ENCODE data around the gene ATF2.
A peak's percentile ranks its signal among the peaks of the same experiment; 100 is the strongest.
"Not testable (repeated sequence)": the region's sequence is repeated elsewhere in the genome, so short reads cannot be mapped to it uniquely, and the experiment has no call there.

Gene ATF2

DNA sequence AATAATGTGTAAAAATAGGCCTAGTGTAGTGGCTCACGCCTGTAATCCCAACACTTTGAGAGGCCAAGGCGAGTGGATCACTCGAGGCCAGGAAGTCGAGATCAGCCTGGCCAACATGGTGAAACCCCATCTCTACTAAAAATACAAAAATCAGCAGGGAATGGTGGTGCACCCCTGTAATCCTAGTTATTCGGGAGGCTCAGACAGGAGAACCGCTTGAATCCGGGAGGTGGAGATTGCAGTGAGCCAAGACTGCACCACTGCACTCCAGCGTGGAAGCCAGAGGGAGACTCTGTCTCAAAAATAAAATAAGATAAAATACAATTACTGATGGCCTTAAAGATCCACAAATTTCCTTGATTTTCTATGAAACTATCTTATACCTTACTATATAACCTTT, 3.8 kb downstream of the ATF2 start:
- no peak for DNase-seq

DNA sequence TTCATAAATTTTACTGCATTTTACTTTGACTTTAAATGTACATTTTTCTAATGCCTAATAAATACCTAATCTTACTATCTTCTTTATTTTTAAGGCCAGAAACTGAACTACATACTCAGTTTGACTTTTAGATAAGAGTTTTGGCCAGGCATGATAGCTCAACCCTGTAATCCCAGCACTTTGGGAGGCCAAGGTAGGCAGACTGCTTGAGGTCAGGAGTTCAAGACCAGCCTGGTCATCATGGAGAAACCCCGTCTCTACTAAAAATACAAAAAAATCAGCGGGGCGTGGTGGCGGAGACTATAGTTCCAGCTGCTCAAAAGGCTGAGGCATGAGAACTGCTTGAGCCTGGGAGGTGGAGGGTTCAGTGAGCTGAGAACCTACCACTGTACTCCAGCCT, 9.1 kb downstream of the ATF2 start:
- DNase-seq, result no peak

DNA sequence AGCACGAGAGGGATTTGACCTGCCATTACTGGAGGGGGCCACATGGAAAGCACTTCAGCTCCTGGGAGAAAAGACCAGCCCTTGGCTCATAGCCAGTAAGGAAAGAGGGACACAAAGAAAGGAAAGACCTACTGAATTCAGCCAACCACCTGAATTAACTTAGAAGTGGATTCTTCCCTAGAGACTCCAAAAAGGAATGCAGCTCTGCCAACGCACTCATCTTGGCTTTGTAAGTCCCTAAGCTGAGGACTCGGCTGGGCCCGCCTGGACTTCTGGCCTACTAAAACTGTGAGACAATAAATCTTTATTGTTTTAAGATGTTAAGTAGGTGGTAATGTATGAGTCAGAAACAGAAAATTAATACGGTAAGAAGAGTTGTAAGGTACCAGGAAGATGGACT, 11.5 kb downstream of the ATF2 start:
- DNase-seq, result no peak

DNA sequence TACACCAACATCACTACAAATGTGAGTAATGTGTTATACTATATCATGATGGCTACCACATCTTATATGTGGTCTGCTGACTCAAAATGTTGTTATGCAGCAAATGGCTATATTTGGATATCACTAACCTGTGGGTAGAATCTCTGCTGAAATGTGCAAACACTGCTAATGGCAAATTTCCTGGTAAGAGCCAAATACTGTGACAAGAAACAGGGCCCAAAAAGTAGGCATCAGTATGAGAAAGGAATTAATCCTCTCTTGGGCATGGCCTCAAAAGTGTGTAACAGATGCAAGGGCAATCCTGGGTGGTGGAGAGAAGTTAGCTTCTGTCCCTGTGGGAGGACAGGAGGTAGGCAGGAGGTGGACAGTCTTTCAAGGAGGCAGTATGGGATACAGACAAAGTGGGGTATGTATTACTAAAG, 13.3 kb downstream of the ATF2 start:
- DNase-seq, result no peak

DNA sequence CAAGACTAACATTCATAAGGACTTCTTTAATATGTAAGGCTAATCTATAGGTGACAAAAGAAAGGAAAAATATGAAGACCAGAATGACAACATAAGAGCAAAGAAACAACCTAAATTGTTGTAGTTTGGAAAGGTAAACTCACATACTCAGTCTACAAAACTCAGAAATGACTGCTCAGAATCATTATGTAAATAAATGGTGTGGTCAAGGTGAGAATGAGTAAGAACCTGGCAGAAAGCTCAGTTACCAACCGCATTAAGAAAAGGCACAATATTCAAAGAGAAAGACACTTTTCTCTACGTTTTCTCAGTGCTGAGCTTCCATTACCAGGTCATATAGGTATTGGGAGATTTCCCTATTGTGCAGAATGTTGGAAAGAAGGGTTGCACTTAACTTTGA, 15.8 kb downstream of the ATF2 start:
- no peak for DNase-seq

DNA sequence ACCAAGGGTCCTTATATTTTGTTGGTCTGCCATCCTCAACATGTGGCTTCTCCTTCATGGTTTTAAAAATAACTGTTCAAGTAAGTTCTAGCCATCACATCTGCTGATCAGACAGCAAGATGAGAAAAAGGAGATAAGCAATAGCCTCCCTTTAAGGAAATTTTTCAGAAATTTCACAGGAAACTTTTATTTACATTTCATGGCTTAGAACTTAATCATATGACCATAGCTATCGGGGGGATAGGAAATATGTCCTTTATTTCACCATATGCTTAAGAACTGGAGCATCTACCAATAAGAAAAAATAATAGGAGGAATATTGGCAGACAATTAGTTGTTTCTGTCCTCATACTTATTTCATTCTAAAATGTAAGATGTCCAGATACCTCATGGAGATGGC, 16.2 kb downstream of the ATF2 start:
- no peak for DNase-seq

DNA sequence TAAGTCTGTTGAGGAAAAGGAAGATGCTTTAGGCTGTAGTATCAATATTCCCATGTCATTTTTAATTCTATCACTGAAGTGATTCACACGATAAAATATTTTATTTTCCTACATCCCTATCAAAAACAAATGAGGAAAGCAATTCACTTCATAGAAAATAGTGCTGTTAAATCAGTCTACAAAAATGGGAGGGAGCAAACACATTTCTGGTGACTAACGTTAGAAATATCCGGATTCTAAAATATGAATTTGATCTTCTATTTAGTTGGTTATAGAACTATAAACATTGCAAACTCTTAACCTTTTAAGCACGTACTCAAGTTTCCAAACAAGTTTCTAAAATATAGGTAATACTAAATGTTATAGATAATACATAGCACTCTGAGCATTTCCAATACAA, 20.8 kb downstream of the ATF2 start:
- DNase-seq, result no peak

DNA sequence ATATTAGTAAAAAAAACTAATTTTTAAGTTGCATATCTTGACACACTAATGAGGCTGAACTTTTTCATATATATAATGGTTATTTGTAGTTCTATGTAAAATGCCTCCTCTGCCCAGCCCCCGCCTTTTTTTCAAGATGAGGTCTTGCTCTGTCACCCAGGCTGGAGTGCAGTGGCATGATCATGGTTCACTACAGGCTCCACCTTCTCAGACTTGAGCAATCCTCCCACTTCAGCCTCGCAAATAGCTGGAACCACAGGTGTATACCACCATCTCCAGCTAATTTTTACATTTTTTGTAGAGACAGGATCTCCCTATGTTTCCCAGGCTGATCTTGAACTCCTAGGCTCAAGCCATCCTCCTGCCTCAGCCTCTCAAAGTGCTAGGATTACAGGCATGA, 24.3 kb downstream of the ATF2 start:
- no peak for DNase-seq

DNA sequence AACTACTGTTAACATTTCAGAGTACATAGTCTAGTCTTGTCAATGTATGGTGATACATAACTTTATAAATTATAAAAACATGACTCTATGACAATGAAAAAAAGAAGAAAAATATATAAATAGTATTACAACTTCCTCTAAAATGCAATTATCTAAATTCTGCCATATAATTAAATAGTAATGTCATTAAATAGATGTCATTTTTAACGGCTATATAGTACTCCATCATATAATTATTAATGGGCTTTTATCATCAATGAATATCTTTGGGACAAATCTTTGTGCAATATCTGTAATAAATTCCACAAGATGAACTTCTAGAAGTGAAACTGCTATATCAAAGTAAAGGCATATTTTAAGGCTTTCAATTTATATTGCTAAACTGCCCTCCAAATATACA, 24.8 kb downstream of the ATF2 start:
- DNase-seq, result no peak

DNA sequence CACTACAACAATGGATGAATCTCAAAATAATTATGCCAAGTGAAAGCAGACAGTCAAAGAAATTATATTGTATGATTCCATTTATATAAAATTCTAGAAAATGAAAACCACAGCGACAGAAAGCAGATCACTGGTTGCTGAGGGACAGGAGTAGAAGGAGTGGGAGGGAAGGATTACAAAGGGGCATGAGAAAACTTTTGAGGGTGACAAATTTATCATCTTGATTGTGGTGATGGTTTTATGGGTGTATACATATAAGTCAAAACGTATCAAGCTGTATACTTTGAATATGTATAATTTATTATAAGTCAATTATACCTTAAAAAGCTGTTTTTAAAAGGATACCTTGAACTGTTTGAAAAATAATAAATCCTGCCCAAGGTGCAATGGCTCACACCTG, 27.7 kb downstream of the ATF2 start:
- DNase-seq, result no peak

DNA sequence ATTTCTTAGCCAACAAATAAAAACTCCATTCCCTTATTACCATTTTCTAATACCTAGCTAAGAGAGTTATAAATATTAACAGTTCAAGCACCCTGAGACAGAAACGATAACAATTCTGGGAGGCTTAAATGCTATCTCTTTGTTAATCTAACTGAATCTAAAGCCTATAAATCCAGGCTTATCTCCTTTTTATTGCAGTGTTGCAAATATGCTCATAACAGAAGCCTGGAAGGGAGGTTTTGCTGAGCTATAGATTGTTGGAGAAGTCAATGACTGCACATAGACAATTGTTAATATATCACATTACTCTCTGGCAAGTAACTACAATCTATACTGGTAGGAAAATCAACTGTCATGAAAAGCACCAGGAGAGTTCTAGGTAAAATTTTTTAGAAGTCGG, 30.2 kb downstream of the ATF2 start:
- no peak for DNase-seq

DNA sequence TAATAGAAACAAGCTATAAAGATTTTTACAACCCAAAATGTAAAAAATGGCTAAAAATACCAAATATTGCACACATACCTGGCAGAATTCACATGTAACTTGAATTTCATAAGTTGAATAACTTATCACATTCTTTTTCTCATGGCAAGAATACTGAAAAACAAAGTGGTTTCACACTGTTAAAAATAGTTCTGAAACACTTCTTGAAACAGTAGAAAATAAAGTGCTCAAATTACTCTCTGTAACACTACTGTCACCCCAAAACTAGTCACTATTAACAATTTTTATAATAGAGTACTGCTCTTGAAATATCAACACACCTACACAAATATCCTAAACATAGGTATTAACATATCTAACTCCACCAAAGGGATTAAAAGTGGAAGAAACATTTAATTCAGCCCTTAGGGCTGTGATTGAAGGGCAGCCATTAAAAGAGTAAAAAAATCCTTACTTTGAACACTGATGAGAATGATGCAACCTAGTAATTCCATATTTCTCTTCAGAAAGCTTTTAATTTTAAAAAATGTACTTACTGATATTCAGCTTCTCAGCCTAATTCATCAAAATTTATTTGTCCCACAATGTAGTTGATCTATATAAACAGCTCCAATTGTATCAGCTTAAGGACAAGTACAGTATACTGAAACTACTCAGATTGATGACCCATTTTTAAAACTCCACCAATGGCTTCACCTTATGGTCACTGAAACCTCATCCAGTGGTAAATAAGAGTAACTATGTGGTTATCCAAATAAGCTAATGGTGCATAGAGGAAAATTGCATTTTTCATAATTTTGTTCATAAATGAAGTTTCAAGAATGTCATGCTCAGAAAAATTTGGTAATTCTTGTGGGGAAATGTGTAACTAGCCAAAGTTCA, 31.4 kb downstream of the ATF2 start:
- no peak for DNase-seq

DNA sequence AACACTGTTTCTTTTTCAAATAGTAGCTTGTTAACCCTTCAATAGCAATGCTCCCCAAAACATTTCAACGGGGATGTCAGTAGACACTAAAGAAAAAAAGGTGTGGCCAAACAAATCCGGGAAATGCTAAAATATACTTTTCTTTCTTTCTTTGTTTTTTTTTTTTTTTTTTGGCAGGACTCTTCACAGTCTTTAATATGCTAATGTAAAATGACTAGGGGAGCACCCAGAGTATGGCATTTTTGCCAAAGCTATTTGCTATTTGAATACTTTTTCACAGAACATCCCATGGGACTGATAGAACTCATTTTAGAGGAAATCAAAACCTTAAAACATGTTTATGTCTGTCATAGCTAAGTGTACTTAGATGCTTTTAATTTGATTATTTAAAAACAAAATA, 32.1 kb downstream of the ATF2 start:
- no peak for DNase-seq

DNA sequence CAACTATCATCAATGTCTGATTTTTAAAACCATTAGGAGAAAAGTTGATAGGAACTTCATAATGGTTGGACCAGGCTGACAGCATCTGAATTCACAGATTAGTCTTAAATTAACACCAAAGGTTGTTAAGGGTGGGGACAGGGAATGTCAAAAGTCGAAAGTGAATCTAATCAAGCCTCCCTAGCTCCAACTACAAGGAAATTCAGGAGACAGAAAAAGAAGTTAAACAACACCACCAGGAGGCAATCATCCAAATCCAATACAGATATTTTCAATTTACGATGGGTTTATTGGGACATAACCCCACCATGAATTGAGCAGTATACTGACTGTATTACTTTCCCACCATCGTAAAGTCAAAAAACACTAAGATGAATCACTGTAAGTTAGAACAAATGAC, 32.8 kb downstream of the ATF2 start:
- no peak for DNase-seq

DNA sequence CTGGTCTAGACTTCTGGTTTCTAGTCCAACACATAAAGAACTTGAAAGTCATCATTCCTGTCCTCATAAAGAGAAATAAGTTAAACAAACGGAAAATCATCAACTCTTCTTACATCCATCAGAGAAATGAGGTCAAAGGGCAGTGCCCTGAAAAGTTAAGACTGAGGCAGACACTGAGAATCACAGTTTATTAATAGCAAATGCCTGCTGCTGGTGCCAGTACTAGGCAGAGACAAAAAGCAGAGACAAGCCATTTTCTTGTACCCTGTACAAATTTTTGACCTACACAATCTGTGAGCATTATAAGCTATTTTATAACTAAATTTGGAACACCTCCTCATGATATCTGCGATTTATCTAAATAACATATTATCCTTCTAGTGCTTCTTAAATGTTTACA, 36.8 kb downstream of the ATF2 start:
- DNase-seq, result no peak

DNA sequence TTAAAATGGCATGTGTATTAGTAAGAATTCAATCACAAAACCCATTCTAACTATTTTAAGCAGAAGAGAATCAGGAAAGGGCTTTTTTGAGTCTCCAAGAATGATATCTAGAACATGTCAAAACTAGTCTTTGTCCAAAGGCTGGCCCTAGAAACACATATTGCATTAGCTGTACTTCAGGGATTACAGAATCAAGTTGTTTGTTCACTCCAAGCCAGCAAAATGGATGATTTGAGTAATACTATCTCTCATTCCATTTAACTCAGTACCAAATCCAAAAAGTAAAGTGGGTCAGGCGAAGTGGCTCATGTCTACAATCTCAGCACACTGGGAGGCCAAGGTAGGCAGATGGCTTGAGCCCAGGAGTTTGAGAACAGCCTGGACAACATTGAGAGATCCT, 41.3 kb downstream of the ATF2 start:
- no peak for DNase-seq

DNA sequence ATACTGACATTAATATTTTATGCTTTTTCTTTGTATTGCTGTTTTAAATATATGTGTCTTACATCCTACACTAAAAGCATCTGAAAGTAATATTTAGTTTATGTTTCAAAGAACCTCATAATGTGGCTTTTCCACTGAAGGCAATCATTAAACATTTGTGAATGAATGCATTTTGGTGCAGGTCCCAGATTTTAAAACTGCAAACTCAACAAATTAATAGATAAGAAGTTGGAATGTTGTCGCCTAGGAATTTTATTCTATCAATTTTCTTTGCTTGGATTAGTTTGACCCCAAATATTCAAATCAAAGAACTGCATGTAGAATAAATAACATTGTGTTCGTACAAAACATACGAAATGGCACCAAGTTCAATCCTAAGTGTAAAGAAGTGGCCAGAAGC, 44.7 kb downstream of the ATF2 start:
- no peak for DNase-seq

DNA sequence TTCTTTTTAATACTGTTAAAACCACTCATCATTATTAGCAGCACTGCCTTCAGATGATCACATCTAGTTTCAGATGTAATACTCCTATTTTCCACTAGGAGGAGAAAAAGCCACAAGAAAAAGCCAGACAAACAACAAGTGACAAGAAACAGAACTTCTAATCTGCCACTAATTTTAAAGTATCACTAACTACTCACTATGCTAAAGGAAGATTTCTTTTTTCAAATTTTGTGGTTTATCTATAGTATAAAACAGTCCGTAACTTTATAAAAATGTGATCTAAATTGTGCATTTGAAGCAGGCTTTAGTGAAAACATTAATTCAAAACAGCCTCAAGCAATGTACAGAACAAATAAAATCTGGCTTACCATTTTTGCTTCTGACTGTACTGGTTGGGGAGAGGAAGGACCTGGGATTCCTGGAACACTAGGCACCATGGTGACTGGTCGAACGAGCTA, 56.8 kb downstream of the ATF2 start:
- DNase-seq, result peak; percentile 9

DNA sequence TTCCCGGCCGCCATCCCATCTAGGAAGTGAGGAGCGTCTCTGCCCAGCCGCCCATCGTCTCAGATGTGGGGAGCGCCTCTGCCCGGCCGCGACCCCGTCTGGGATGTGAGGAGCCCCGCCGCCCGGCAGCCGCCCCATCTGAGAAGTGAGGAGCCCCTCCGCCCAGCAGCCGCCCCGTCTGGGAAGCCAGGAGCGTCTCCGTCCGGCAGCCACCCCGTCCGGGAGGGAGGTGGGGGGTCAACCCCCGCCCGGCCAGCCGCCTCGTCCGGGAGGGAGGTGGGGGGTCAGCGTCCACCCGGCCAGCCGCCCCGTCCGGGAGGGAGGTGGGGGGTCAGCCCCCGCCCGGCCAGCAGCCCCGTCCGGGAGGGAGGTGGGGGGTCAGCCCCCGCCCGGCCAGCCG, 59.9 kb downstream of the ATF2 start:
- not testable (repeated sequence) for DNase-seq

DNA sequence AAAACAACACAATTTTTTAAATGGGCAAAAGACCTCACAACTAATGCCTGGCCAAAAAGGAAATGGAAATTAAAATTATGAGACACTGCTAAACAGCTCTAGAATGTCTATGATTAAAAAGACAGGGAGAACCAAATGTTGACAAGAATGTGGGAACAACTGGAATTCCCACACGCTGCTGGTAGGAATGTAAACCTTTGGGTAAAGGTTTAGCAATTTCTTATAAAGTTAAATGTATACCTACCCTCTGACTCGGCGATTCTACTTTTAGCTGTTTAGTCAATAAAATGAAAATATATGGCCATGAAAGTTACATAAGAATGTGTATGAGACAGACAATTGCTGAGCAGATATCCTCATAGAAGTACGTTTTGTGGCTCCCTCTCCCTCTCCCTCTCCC, 60.9 kb downstream of the ATF2 start:
- no peak for DNase-seq

DNA sequence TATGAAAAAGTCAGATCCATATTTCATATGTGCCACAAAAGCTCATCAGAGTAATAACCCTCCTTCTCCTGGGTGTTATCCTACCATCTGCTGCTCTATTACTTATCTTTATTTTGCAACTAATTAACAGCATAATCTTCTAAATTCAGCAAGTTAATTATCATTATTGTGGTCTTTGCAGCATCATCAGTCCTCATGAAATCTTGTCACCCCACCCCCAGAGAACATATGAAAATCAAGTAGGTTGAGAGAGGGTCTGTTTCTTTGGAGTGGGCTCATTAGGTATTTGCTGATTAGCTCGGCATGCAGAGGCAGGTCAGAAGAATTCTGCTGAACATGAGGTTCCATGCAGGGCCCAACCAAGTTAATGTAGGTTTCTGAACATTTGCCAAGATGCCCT, 64.8 kb downstream of the ATF2 start:
- no peak for DNase-seq

DNA sequence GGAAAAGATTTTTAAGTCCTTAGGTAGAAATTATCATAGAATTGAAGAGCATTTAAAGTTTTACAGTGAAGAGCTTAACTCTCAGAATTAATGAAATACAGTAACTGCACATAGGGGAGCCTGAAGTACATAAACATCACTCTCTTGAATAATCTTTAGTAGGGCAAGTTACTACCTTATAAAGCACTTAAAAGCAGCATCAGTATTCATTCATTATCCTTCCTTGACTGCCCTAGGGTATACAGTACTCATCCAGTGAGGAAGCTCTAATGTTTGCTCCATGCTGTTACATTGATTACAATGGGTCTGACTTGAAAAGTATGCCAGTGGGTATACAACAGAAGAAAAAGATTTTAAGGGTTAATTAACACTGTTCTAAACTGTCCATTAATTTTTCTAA, 66.5 kb downstream of the ATF2 start:
- DNase-seq, result no peak

DNA sequence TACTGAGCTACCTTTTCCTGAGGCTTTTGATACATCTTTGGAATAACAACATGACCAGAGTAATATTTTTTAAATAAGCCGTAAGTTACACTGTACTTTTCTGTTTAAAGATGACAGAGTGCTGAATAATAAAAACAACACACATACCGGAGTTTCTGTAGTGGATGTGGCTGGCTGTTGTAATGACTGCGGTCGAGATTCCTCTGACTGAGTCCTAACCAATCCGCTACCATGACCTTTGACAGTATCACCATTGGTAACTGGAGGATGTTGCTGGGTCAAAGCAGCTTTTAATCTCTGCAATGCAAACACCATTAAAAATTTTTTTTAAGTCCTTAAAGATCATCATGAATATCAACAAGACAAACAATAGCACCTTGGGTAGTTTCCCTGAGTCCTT, 70.7 kb downstream of the ATF2 start:
- DNase-seq, result no peak

DNA sequence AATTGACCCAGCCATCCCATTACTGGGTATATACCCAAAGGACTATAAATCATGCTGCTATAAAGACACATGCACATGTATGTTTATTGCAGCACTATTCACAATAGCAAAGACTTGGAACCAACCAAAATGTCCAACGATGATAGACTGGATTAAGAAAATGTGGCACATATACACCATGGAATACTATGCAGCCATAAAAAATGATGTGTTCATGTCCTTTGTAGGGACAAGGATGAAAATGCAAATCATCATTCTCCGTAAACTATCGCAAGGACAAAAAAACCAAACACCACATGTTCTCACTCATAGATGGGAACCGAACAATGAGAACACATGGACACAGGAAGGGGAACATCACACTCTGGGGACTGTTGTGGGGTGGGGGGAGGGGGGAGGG, 83.9 kb downstream of the ATF2 start:
- DNase-seq, result not testable (repeated sequence)

DNA sequence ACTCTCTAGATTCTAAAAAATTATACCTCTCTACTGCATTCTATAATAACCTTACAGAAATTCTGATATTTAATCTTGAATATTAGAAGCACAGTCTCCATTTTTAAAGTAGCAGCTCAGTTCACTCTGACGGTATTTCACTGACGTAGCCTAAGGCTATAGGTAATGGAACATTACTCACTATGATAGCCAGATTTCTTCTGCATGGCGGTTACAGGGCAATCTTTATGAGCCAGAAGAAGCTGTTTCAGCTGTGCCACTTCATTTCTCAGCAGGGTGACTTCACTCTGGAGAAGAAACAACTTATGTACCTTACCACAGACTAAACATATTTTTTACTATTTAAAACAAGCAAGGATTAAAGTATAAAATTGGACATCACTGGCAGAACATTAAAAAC, 87.5 kb downstream of the ATF2 start:
- DNase-seq, result no peak

Data from NCI-H1092 treated with DMSO at 0.1 percent for 48 hours (cell line).